HG02623 (cell line): ENCODE data around the gene TRIP6.
"Not testable (repeated sequence)": the region's sequence is repeated elsewhere in the genome, so short reads cannot be mapped to it uniquely, and the experiment has no call there.

Experiments used
- ATAC-seq: cut with Tn5 transposase; IDR thresholded peaks from one replicate; pipeline ENCODE4 v1.9.1; 2021; ENCODE audit warnings: moderate library complexity; ENCODE audit not compliant: unreplicated experiment

TRIP6 gene

GRCh38 chr7:100910443-100910842 lies 43.3 kb downstream of the TRIP6 start:
- ATAC-seq = not testable (repeated sequence)

DNA sequence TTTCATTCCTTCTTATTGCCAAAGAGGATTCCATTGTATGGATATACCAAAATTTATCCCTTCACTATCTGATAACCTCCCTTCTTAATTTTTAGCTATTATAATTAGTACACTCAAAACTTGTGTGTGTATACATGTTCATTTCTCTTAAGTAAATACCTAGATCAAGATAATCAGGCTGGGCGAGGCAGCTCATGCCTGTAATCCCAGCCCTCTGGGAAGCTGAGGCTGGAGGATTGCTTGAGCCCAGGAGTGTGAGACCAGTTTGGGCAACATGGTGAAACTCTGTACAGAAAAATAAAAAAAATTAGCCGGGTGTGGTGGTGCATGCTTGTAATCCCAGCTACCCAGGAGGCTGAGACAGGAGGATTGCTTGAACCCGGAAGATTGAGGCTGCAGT lies 44.3 kb downstream of the TRIP6 start:
- ATAC-seq = no peak

DNA sequence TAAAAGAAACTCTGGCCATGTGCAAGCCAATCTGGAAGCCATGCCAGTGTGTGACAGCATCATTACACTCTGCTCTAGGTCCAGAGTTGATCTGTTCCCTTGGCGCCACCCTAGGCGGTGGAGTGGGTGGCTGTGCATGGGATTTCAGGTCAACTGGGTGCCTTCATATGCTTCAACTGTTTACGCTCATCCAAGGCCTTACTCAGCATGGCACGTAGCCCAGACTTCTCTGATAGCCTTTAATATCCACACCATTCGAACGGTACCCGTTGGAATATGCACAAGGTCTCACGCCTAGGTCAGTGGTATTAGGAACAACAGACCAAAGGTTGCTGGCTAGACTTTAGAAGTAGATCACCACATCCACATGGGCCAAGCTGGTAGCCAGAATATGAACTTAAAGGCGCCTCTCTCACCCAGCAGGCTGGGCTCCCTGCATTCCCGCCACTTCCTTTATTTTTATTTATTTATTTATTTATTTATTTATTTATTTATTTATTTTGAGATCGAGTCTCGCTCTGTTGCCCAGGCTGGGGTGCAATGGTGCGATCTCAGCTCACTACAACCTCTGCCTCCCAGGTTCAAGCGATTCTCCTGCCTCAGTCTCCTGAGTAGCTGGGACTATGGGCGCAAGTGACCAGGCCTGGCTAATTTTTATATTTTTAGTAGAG lies 47.2 kb downstream of the TRIP6 start:
- ATAC-seq = no peak

GRCh38 chr7:100914879-100915447 lies 47.8 kb downstream of the TRIP6 start:
- no peak for ATAC-seq

GRCh38 chr7:100919335-100919734 lies 52.1 kb downstream of the TRIP6 start:
- ATAC-seq = not testable (repeated sequence)

- ATAC-seq = not testable (repeated sequence)
Measured at GRCh38 chr7:100919779-100920437, 52.7 kb downstream of the TRIP6 start.

DNA sequence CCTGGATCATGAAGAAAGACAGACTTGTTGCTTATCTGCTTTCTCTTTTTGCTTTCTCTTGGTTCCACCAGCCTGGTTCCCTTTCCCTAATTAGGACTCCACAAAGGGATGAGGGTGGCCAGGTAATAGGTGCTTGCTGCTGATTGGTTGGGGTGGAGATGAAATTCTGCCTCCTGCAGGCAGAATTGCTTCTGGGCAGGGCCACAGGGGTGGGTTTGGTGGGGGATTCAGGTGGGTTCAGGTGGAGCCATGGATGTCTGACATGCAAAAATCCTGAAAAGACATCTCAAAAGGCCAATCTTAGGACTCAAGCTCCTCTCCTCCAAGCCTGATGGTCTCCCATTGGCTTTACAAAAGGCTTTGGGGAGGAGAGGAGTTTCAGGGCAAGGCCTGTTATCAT lies 53.9 kb downstream of the TRIP6 start:
- ATAC-seq = no peak
